HEK293 (cell line): ENCODE results near the gene MRPL23.

Experiments
- CTCF ChIA-PET: fragments of 350-600 bp; formaldehyde crosslinking; extraction: SDS; loops from one replicate; lab custom pipeline; 2021; ENCODE audit warnings: antibody characterized with exemption; lab: Yijun Ruan, JAX
- POLR2A ChIA-PET: fragments of 300-600 bp; formaldehyde crosslinking; extraction: SDS; loops from one replicate; lab custom pipeline; 2020; ENCODE audit warnings: antibody characterized with exemption, inconsistent platforms; lab: Yijun Ruan, JAX
- H3K27ac ChIP-seq: fragments of 200-500 bp; sonication (Bioruptor generic); 2 replicates; pipeline ENCODE4 v1.5.1; 2014; ENCODE audit warnings: low read depth, low read length, control low read depth, inconsistent platforms; ENCODE audit errors: extremely low read depth
- H3K36me3 ChIP-seq, 2 experiments: fragments of 200-500 bp in 1 of 2; sonication (Bioruptor generic) in 1 of 2; 1 replicate in 1 of 2; 2 replicates in 1 of 2; pipeline ENCODE4 v1.5.1; 2014 to 2017; ENCODE audit warnings: inconsistent platforms in 2 of 2, low read length in 2 of 2; ENCODE audit not compliant: control insufficient read depth in 2 of 2, insufficient read depth in 1 of 2
- H3K4me1 ChIP-seq: fragments of 200-500 bp; sonication (Bioruptor generic); 2 replicates; pipeline ENCODE4 v1.5.1; 2014; ENCODE audit warnings: mild to moderate bottlenecking, low read length, inconsistent platforms; ENCODE audit not compliant: control insufficient read depth, insufficient read depth
- H3K4me3 ChIP-seq: 2 replicates; pipeline ENCODE4 v1.5.1; 2011; ENCODE audit warnings: low read depth, mild to moderate bottlenecking, control low read depth, low read length, moderate library complexity
- H3K9me3 ChIP-seq: fragments of 200-500 bp; sonication (Bioruptor generic); 2 replicates; pipeline ENCODE4 v1.5.1; 2014; ENCODE audit warnings: low read depth, low read length, inconsistent platforms; ENCODE audit not compliant: control insufficient read depth, insufficient read depth
- ELK4 ChIP-seq: IDR thresholded peaks from 2 replicates; pipeline ENCODE4 v1.6.1; 2011; ENCODE audit warnings: mild to moderate bottlenecking, low read depth, low read length, borderline replicate concordance
- OSR2 ChIP-seq: fragments of 450-650 bp; formaldehyde crosslinking; IDR thresholded peaks from 2 replicates; pipeline ENCODE4 v1.5.1; 2016; ENCODE audit warnings: missing biosample characterization, missing genetic modification characterization
- YY1 ChIP-seq: fragments of 450-650 bp; formaldehyde crosslinking; IDR thresholded peaks from 2 replicates; pipeline ENCODE4 v1.5.1; 2018; ENCODE audit warnings: missing biosample characterization, missing genetic modification characterization
- ZNF169 ChIP-seq: fragments of 450-650 bp; formaldehyde crosslinking; IDR thresholded peaks from 2 replicates; pipeline ENCODE4 v1.5.1; 2016; ENCODE audit warnings: missing biosample characterization, missing genetic modification characterization
- ZNF239 ChIP-seq: fragments of 450-650 bp; formaldehyde crosslinking; IDR thresholded peaks from 2 replicates; pipeline ENCODE4 v1.5.1; 2016; ENCODE audit warnings: missing biosample characterization, missing genetic modification characterization
- ZNF248 ChIP-seq: fragments of 450-650 bp; formaldehyde crosslinking; IDR thresholded peaks from 2 replicates; pipeline ENCODE4 v1.5.1; 2017; ENCODE audit warnings: missing biosample characterization, missing genetic modification characterization
- ZNF280C ChIP-seq: fragments of 450-650 bp; formaldehyde crosslinking; IDR thresholded peaks from 2 replicates; pipeline ENCODE4 v1.5.1; 2016; ENCODE audit warnings: missing biosample characterization, missing genetic modification characterization
- ZNF280D ChIP-seq: fragments of 450-650 bp; formaldehyde crosslinking; IDR thresholded peaks from 2 replicates; pipeline ENCODE4 v1.5.1; 2016; ENCODE audit warnings: missing biosample characterization, missing genetic modification characterization
- ZNF302 ChIP-seq: fragments of 450-650 bp; formaldehyde crosslinking; IDR thresholded peaks from 2 replicates; pipeline ENCODE4 v1.5.1; 2016; ENCODE audit warnings: missing biosample characterization, missing genetic modification characterization, low read depth
- ZNF324 ChIP-seq: fragments of 450-650 bp; formaldehyde crosslinking; IDR thresholded peaks from 2 replicates; pipeline ENCODE4 v1.5.1; 2016; ENCODE audit warnings: missing biosample characterization, missing genetic modification characterization
- ZNF366 ChIP-seq: fragments of 450-650 bp; formaldehyde crosslinking; conservative IDR thresholded peaks from 2 replicates; pipeline ENCODE4 v1.5.1; 2016; ENCODE audit warnings: missing biosample characterization, missing genetic modification characterization
- ZNF529 ChIP-seq: fragments of 450-650 bp; formaldehyde crosslinking; IDR thresholded peaks from 2 replicates; pipeline ENCODE4 v1.5.1; 2017; ENCODE audit warnings: missing genetic modification characterization, missing biosample characterization; ENCODE audit not compliant: insufficient replicate concordance
- ZNF548 ChIP-seq: fragments of 450-650 bp; formaldehyde crosslinking; IDR thresholded peaks from 2 replicates; pipeline ENCODE4 v1.5.1; 2016; ENCODE audit warnings: missing biosample characterization, missing genetic modification characterization
- ZNF558 ChIP-seq: fragments of 450-650 bp; formaldehyde crosslinking; IDR thresholded peaks from 2 replicates; pipeline ENCODE4 v1.5.1; 2016; ENCODE audit warnings: missing biosample characterization, missing genetic modification characterization
- ZNF571 ChIP-seq: fragments of 450-650 bp; formaldehyde crosslinking; IDR thresholded peaks from 2 replicates; pipeline ENCODE4 v1.5.0; 2017; ENCODE audit warnings: missing biosample characterization, missing genetic modification characterization
- ZNF624 ChIP-seq: fragments of 450-650 bp; formaldehyde crosslinking; IDR thresholded peaks from 2 replicates; pipeline ENCODE4 v1.5.1; 2017; ENCODE audit warnings: missing biosample characterization, missing genetic modification characterization
- ZNF626 ChIP-seq: fragments of 450-650 bp; sonication (Bioruptor Pico); formaldehyde crosslinking; IDR thresholded peaks from 2 replicates; pipeline ENCODE4 v1.5.1; 2018; ENCODE audit warnings: missing biosample characterization, missing genetic modification characterization, inconsistent platforms
- ZNF792 ChIP-seq: fragments of 450-650 bp; formaldehyde crosslinking; IDR thresholded peaks from 2 replicates; pipeline ENCODE4 v1.5.1; 2016; ENCODE audit warnings: missing biosample characterization, missing genetic modification characterization
- ZSCAN5A ChIP-seq: fragments of 450-650 bp; formaldehyde crosslinking; IDR thresholded peaks from 2 replicates; pipeline ENCODE4 v1.5.1; 2016; ENCODE audit warnings: missing biosample characterization, missing genetic modification characterization

MRPL23 gene

GRCh38 chr11:1933416-1934334 lies 13.5 kb upstream of the MRPL23 start:
- POLR2A ChIA-PET = no interaction called here
- H3K36me3 ChIP-seq = no peaks in the 10 kb centered on the region
- no peaks in the 10 kb centered on the region for H3K9me3 ChIP-seq
- no peaks in the 10 kb centered on the region for H3K4me1 ChIP-seq
- no peak for TF ChIP-seq ZNF792 (tag by site-specific recombination)
- TF ChIP-seq ZSCAN5A (tag by site-specific recombination) = no peak
- TF ChIP-seq ZNF280C (tag by site-specific recombination) = no peak
- no peak for TF ChIP-seq ELK4
- no peak for TF ChIP-seq ZNF624 (tag by site-specific recombination)
- TF ChIP-seq ZNF626 (tag by site-specific recombination) = no peak
- no peak for TF ChIP-seq ZNF548 (tag by site-specific recombination)
- no peak for TF ChIP-seq ZNF280D
- H3K4me3 ChIP-seq = no peak overlapping the region
- H3K27ac ChIP-seq = no peak overlapping the region
- CTCF ChIA-PET = no interaction called here

GRCh38 chr11:1934335-1935155 lies 12.6 kb upstream of the MRPL23 start:
- Histone ChIP-seq H3K9me3 (no peaks in the 10 kb centered on the region), H3K4me1 (no peaks in the 10 kb centered on the region), H3K27ac (no peak overlapping the region), H3K36me3 (no peaks in the 10 kb centered on the region), H3K4me3 (no peak overlapping the region)
- CTCF ChIA-PET = interaction anchor here (0.6 to 0.8 kb wide), 2 partner anchors 11 to 52 kb away, joined by 3 read pairs; no protein-coding TSS in a partner anchor
- POLR2A ChIA-PET = no interaction called here
- TF ChIP-seq ZNF366 (tag by site-specific recombination) (no peak), ZSCAN5A (tag by site-specific recombination) (no peak), ZNF529 (tag by site-specific recombination) (no peak), ZNF324 (tag by site-specific recombination) (no peak), OSR2 (tag by site-specific recombination) (no peak), ZNF239 (tag by site-specific recombination) (no peak), ZNF571 (tag by site-specific recombination) (no peak), ZNF248 (tag by site-specific recombination) (no peak), YY1 (tag by site-specific recombination) (no peak), ZNF169 (no peak), ZNF558 (no peak), ZNF302 (tag by site-specific recombination) (no peak)
